IPS-NIHi11 (cell line): ENCODE data around the gene HRH3.

Source experiments
- DNase-seq: peaks from one replicate; pipeline ENCODE4 v3.0.0; 2012; ENCODE audit warnings: mixed read lengths, low spot score

HRH3 gene

DNA sequence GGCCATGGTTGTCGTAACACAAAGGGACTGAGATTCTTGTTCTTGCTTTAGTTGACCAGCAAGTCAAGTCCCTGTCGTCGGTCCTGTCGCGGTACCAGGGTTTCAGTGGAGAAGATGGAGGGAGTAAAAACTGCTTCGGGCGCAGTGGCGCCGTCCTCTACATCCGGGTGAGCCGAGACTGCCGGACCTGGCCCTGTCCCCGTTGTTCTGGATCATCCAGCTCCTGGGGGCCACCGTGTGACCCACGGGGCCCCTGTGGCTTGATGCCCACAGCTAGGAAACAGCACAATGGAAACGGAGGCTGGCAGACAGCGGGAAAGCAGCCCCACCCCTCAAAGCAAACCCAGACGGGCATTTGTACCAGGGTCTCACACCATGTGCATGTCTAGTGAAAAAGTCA, 22.3 kb downstream of the HRH3 start:
- no peak for DNase-seq

DNA sequence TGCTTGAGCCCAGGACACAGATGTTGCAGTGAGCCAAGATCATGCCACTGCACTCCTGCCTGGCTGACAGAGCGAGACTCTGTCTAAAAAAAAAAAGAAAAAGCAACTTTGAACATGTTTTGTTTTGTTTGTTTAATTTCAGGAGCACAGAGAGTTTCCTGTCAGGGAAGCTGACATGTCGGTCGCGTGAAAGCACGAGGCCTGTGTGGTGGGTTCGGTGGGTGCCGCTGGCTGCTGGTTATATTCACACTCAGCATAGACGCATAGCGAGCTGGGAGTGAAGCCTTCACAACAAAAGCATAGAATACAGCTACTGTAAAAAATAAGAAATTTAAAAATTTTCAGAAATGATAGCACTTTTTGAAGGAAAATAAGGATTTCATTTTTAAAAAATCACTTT, 22.8 kb downstream of the HRH3 start:
- DNase-seq, result no peak

DNA sequence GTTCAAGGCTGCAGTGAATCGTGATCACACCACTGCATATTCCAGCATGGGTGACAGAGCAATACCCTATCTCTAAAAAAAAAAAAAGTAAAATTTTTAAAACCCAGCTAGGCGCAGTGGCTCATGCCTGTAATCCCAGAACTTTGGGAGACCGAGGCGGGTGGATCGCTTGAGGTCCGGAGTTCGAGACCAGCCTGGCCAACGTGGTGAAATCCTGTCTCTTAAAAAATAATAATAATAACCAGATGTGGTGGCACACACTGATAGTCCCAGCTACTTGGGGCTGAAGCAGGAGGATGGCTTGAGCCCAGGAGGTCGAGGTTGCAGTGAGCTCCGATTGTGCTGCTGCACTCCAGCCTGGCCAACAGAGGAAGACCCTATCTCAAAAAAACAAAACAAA, 23.8 kb downstream of the HRH3 start:
- DNase-seq, result no peak

DNA sequence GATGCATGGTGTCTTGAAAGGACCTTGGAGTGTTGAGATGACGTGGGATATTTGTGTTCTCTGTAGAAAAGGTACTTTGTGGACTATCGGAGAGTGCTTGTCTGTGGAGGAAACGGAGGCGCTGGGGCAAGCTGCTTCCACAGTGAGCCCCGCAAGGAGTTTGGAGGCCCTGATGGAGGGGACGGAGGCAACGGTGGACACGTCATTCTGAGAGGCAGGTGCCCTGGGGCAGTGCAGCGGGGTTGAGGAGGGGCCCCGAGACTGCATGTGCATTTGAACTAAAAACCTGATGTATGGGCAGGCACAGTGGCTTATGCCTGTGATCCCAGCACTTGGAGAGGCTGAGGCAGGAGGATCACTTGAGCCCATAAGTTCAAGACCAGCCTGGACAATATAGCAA, 24.3 kb downstream of the HRH3 start:
- no peak for DNase-seq

DNA sequence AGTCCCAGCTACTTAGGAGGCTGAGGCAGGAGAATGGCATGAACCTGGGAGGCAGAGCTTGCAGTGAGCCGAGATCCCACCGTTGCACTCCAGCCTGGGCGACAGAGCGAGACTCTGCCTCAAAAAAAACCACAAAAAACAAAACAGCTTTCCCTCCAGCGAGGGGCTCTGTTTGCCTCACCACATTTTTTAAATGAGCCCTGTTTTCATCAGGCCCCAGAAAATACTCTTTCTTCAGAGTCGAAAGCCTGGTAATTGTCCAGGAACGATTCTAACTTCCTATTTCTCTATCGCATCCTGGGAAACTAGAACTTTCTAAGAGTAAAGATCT, 25.0 kb downstream of the HRH3 start:
- DNase-seq, result no peak

DNA sequence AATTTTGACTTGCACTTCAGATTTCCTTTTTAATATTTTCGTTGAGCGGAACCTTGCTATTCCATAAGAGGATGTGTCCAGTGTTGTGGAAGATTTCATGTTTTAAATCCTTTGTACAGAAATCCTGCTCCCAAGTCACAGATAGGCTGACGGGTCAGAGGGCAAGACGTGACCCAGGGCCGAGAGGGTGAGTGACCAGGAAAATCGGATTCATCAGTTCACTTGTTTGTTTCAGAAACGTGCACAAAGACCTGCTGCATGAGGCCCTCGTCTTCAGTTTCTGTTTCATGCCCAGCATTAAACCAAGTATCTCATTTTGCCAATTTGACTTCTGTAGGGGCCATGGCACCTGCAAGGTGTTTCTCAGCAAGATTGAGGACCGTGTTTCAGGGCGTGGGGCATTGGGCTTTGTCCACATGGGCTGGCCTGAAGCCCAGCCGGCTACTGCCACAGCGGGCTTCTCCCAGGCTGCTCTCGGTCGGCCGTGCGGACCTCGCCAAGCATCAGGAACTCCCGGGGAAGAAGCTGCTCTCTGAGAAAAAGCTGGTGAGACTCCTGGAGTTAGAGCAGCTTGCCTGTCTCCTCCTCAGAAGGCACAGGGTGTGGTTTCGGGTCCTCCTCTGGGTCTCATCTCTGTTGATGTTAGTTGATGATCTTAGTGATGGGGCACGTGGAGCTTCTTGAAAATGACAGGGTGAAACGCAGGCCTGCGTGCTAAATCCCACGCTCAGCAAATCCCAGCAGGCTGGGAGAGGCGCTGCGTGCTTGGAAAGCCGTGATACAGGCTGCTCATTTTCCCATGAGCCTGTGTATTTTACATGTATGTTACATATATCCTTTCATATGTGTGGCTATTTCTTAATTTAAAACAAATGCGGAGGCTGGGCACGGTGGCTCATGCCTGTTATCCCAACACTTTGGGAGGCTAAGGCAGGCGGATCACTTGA, 26.7 kb downstream of the HRH3 start:
- no peak for DNase-seq

DNA sequence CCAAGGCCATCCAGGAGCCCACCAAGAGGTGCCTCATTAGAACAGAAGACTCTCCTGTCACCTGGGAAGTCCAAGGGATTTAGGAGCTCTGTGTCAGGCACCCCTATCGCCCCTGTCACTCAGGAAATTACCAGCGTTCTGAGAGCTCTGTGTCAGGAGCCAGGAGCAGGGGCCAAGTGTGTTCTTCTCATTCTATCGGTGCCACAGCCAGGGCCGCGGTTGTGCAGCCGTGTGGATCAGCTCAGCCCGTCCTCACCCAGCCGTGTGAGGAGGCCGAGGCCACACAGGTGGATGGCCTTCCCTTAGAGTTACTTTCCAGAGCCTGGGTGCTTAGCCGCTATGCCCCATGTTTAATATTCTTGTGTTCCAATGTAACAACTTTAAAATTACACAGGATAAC, 27.4 kb downstream of the HRH3 start:
- no peak for DNase-seq

DNA sequence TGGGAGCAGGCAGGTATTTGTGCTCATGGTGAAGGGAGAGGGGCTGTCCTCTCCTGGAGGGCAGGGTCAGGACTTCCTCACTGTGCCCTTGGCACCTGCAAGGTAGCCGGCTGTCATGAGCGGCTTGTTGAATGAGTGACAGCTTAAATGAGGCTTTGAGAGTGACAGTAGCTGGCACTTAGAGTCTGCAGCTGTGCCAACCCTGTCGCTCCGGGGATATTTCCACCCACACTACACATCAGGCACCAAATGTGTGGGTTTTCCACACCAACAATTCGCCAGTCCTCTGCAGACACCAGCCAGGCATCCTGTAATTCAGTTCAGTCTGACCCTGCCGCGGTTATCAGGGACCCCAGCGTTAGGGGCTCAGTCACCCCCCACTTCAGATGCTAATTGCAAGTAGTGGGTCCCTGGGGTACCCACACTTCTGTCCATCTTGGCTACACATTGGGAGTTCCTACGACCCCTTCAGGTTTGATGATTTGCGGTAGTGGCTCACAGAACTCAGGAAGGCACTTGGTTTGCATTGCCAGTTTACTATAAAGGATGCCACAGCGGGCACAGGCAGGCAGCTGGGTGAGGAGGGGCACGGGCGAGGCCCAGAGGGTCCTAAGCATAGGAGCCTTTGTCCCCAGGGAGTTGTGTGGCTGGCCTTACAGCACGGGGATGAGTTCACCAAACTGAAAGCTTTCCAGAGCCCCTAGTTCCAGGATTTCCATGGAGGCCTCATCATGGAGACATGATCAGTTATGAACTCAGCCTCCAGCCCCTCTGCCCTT, 28.1 kb downstream of the HRH3 start:
- DNase-seq, result no peak

DNA sequence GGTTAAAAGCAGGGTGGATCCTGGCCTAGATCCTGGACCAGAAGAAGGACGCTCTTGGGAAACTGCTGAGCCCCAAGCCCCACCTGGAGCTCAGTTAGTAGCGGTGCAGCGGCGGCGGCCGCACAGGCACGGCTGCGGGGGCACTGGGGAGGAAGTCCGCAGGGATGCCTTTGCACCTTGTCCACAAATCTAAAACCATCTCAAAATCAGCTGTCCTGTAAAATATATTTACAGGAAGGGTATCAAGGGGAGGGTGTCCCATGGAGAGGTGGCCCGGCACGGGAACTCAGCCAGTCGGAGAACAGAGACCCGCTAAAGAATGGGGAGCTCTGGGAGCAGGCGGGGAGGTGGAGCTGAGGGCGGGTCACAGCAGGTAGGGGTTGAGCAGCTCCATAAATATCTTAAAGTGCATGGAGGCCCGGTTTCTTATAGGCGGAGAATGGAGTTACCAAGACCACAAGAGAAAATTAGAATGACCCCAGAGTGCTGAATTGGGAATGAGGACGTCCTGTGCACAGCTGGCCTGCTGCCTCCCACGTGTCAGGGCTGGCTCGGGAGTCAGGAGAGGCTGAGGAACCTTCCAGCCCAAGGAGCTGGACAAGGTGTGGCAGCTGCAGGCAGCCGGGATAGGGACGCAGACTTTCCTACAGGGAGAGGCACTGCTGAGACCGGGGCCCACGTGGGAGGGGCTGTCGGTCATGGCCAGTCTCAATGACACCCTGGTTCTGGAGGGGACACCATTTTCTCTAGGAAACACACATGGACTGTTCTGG, 29.3 kb downstream of the HRH3 start:
- no peak for DNase-seq

DNA sequence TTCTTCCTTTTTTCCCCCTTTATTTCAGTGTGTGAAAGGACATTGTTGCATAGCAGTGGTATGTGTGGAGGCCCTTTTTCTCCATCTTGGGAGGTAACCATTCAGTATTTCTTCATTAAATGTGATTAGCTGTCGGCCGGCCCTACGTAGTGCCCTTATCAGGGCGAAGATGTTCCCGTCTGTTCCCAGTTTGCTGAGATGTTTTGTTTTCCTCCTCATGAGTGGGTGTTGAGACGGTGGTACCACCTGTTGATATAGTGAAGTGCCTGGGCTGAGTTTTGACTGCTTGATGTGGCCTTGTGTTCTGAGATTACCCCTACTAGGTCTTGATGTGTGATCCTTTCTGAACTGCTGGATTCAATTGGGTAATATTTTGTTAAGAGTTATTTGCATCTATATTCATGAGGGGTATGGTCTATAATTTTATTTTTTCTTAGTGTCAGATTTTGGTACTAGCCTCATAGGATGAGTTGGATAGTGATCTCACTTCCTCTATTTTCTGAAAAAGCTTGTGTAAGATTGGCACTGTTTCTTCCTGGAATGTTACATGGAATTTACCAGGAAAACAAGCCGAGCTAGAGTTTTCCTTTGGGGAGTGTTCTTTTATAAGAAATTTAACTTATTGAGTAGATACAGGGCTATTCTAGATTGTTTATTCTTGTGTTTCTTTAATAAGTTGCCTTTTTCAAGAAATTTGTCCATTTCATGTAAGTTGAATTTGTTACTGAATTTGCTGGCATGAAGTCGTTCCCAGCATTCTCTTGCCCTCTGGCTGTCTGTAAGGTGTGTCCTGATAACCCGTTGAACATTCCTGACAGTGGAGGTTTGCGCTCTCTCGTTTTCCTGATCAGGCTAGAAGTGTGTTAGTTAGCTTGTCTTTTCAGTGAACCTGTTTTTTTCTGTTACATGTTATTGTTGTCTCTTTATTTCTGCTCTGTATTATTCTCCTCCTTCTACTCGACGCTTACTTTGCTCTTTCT, 32.9 kb downstream of the HRH3 start:
- DNase-seq, result no peak

DNA sequence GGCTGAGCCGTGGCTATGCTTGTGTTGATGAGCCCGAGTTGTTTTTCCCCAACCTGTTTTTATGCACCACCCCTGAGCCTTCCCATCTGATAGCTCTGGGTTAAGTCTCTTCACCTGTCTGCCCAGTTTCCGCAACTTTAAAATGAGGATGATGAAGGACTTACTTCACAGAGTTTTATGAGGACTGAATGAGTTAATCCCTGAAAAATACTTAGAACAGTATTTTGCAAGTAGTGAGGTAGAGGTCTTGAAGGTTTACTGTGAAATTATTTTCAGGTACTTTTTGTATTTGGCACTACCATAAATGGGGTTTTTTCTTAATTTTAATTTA, 34.0 kb downstream of the HRH3 start:
- DNase-seq, result no peak

DNA sequence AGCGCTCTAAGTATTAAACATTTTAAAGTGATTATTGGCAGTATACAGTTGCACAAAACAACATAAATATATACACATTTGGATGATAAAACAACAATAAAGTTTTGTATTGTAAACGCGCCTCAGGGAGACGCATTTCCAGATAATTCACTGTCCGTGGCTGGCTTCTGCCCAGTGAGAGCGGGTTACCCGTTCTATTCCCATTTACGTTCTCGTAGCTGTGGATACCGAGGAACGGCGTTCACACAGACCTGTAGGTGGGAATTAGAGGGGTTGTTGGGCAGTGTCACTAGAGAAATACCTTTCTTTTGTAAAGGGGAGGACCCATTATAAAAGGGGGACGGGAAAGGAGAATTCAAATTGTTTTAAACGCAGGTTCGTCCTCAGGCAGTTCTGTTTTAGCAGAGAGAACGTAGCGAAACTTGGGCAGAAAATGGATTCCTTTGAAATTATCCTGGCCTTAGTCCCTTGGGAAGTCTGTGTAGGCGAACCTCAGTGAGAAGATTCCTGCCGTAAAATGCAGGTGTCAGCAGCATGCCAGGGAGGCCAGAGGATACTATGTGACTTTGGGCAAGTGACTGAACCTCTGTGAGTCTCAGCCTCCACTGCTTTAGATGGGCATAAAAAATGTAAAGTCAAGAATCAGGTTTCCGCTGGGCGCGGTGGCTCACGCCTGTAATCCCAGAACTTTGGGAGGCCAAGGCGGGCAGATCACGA, 36.5 kb downstream of the HRH3 start:
- no peak for DNase-seq

DNA sequence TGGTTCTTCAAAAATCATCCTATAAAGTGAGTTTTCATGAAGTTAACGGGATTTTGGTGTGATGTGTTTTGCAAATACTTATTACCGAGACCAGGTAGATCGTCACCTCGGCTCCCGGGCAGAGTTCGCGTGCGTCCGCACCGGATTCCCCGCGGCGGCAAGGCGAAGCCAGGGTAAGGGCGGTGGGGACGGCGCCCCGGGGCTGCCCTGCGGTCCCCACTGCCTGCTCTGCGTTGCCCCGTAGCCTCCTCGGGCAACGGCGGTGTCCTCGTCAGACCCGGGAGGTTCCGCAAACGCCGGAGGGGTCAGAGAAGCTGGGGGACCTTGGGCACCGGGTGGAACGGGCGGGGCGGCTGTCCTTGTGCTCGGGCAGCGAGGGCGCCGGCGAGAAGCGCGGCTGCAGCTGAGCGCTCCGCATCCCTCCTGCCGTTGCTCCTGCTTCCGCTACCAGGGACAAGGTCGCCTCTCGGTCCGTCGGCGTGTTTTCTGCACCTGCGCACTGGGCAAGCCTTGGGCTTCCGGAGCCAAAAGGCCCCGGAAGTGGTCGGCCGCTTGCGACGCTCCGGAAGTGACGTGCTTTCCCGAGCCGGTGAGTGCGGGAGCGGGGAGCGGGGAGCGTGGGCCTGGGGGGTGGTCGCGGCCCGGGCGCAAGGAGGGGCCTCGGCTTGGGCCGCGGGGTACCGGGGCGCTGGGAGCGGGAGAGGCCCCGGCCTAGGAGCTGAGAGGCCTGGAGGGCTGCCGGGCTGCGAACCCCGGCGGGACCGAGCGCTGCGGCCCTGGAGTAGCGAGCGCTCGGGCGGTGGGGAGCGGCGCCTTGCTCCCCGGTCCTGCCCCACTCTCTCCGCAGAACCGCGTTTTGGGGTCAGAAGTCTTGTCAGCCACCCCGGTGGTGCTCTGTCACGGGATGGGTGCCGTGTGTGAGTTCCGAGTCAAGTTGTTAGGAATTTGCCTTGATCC, 37.3 kb downstream of the HRH3 start, which contains the start of gene MTG2:
Gene MTG2, plus strand, starts transcription at position 560 of the 957 bp plus-strand sequence. CDS start 10,393 bp downstream, outside the sequence.
- peak; percentile 100 for DNase-seq

DNA sequence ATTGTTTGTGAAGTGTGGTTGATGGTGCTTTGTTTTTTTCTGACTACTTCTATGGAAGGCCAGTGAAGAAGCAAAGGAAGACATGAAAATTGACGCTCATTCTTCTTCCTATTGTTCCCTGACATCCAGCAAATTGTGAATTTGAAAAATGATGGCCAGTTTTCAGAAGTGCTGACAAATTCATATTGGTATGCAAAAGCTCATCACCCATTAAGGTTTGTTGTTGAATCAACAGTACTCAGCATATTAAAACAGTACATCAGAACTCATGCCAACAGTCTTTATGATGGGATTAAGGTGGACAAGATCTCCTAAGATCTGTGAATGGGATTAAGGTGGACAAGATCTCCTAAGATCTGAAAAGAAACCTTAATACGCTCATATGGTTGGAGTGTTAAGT, 38.3 kb downstream of the HRH3 start:
- no peak for DNase-seq

DNA sequence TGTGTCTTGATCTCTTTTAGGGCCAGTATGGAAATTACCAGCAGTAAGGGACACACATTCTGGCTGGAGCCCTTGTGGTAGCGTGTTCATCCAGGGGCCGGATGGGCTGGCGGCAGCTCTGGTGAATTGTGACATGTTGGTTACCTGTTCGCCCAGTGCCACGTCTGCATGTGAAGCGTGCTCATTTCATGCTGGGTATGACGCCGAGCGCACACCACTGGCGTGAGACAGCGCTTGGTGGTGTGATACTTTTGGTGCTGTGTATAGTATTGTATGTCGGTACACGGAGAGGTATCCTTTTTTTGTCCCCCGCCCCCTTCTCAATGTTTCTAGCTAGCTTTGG, 40.9 kb downstream of the HRH3 start:
- no peak for DNase-seq

DNA sequence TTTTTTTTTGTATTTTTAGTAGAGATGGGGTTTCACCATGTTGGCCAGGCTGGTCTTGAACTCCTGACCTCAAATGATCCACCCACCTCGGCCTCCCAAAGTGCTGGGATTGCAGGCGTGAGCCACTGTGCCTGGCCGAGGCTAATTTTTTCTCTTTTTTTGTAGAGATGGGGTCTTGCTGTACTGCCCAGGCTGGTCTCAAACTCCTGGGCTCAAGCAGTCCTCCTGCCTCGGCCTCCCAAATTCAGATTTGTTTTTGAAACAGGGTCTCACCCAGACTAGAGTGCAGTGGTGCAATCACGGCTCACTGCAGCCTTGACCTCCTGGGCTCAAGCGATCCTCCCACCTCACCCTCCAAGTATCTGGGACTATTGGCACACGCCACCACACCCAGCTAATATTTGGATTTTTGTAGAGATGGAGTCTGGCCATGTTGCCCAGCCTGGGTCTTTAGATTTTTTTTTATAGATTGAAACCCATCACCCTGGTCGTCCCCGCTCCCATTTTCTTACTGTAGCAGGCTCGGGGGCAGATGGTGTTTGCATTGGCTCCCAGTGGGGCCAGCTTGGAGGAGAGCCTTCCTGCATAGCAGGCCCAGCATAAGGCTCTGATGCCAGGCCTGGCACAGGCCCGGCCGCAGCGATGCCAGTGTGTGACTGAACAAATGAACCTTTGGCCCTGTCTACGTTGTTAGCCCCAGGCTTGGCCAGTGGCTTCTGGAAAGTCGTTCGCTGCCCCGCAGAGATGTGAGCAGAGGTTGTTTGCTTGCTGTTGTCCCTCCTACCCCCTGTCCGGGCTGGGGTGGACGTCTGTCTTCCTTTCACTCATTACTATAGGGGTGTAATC, 41.5 kb downstream of the HRH3 start:
- no peak for DNase-seq

DNA sequence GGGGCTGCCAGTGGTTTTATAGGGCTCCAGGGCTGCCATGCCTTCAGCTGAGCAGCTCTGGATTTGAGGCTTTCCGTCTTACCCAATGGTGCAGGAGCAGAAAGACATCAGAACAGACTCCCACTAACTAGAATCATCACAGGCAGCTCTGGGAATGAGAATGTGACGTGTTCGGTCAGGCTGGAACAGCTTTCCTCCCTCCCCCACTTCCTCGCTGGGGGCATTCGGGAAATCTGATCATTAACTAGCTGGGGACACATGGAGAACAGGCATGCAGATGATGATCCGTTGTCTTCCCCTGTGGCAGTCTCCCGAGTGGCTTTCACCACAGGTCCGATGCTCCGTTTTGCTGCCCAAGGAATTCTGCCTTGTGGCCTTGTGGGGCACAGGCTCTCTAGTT, 42.8 kb downstream of the HRH3 start:
- no peak for DNase-seq

DNA sequence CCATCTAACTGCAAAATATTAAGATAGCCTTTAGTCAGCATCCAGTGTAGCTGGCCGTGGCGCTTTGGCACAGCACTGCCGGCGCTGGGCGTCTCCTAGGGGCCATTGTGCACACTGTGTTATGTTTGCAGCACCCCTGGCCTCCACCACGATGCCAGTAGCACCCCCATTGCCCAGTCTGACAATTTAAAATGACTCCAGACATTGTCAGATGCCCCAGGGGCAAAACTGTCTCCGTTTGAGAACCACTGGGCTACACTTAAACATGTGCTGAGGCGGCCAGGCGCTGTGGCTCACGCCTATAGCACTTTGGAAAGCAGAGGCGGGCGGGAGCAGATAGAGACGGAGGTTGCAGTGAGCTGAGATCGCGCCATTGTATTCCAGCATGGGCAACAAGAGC, 43.2 kb downstream of the HRH3 start:
- DNase-seq, result no peak

DNA sequence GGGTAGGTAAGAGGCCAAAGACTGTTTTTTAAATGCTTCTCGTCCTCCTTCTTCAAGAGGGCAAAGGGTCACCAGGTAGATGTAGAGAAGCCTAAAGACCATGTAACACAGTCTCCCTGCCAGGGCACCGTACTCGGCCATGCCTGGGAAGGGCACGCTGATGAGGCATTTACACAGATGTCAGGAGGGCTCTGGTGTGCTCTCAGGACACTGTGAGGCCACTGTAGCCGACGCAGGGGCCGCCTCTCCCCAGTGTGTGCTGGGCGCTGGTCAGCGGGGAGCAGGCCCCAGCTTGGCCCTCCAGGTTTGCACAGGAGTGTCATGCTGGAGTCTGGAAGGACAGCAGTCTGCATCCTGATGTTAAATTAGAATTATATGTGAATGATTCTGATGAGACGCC, 44.4 kb downstream of the HRH3 start:
- no peak for DNase-seq
